Daoy (cell line): ENCODE results near the gene CLSTN1. TPM values are rescaled to one million over a fixed set of nuclear protein-coding genes. Genes with fewer than 3 reads are reported as not detected.
"Not testable (repeated sequence)": the region's sequence is repeated elsewhere in the genome, so short reads cannot be mapped to it uniquely, and the experiment has no call there.

Source experiments
- DNase-seq: peaks from one replicate; pipeline ENCODE4 v3.0.0-alpha.2; 2015; ENCODE audit warnings: low read depth
- total RNA-seq: library from RNA; depleted of rRNA; stranded (reverse); fragments of >200 nt; shearing (Covaris generic); gene quantifications from 2 replicates; pipeline ENCODE4 v1.2.3, GENCODE V29; 2014

The CLSTN1 gene
- total RNA-seq, 1 experiment from 2014 or later: 37.5 TPM

GRCh38 chr1:9798236-9799130 lies 25.3 kb downstream of the CLSTN1 start:
- DNase-seq: peak; percentile 18

GRCh38 chr1:9797049-9797448 lies 26.7 kb downstream of the CLSTN1 start:
- DNase-seq: no peak

GRCh38 chr1:9794081-9794480 lies 29.7 kb downstream of the CLSTN1 start:
- no peak for DNase-seq

- no peak for DNase-seq
Measured at GRCh38 chr1:9793291-9793690, 30.5 kb downstream of the CLSTN1 start.

GRCh38 chr1:9792156-9793042 lies 31.4 kb downstream of the CLSTN1 start:
- peak; percentile 62 for DNase-seq

- not testable (repeated sequence) for DNase-seq
Measured at GRCh38 chr1:9789700-9790099, 34.1 kb downstream of the CLSTN1 start.

- DNase-seq: no peak
Measured at GRCh38 chr1:9787702-9788101, 36.1 kb downstream of the CLSTN1 start.

- no peak for DNase-seq
Measured at GRCh38 chr1:9785406-9785805, 38.4 kb downstream of the CLSTN1 start.

- DNase-seq: peak; percentile 63
Measured at GRCh38 chr1:9784508-9785133, 39.1 kb downstream of the CLSTN1 start.

GRCh38 chr1:9782897-9783296 lies 40.9 kb downstream of the CLSTN1 start:
- no peak for DNase-seq

GRCh38 chr1:9782116-9782751 lies 41.5 kb downstream of the CLSTN1 start:
- DNase-seq: no peak

- DNase-seq: no peak
Measured at GRCh38 chr1:9780554-9781110, 43.1 kb downstream of the CLSTN1 start.

- DNase-seq: no peak
Measured at GRCh38 chr1:9778905-9779304, 44.9 kb downstream of the CLSTN1 start.

GRCh38 chr1:9776685-9777084 lies 47.1 kb downstream of the CLSTN1 start:
- no peak for DNase-seq

- DNase-seq: no peak
Measured at GRCh38 chr1:9774712-9775679, 48.8 kb downstream of the CLSTN1 start.

- DNase-seq: no peak
Measured at GRCh38 chr1:9770298-9770697, 53.5 kb downstream of the CLSTN1 start.

- DNase-seq: no peak
Measured at GRCh38 chr1:9768983-9769382, 54.8 kb downstream of the CLSTN1 start.

GRCh38 chr1:9767964-9768668 lies 55.6 kb downstream of the CLSTN1 start:
- DNase-seq: no peak

GRCh38 chr1:9766759-9767442 lies 56.9 kb downstream of the CLSTN1 start:
- DNase-seq: peak; percentile 93
